SK-N-SH (cell line): ENCODE measurements around the gene CRACR2A. TPM values are rescaled to one million over a fixed set of nuclear protein-coding genes. Genes with fewer than 3 reads are reported as not detected.

Experiments used
- CTCF ChIA-PET: fragments of 300-600, 350-600 bp; formaldehyde crosslinking; extraction: SDS; loops from one replicate; lab custom pipeline; 2021; lab: Yijun Ruan, JAX
- POLR2A ChIA-PET: fragments of 350-600 bp; sonication (Branson Sonifier 250); formaldehyde crosslinking; extraction: SDS; loops from one replicate; lab custom pipeline; 2020; ENCODE audit warnings: antibody characterized with exemption, inconsistent platforms; lab: Yijun Ruan, JAX
- DNase-seq: peaks from one replicate; pipeline ENCODE4 v3.0.0; 2012
- H2AFZ ChIP-seq: fragments of 200-600 bp; sonication (generic); 2 replicates; pipeline ENCODE4 v1.8.1; 2016; ENCODE audit warnings: antibody characterized with exemption, mild to moderate bottlenecking, low read depth
- H3F3A ChIP-seq: fragments of 200-600 bp; sonication (generic); replicated peaks from 2 replicates; pipeline ENCODE3; 2016; ENCODE audit warnings: antibody characterized with exemption, mild to moderate bottlenecking; ENCODE audit not compliant: insufficient read depth
- H3K27ac ChIP-seq, 2 experiments: fragments of 200-500 bp in 1 of 2; fragments of 200-600 bp in 1 of 2; sonication (Bioruptor generic) in 1 of 2; sonication (generic), shearing (Covaris generic) in 1 of 2; 2 replicates each; pipeline versions ENCODE4 v1.5.1 to v1.6.1; 2014 to 2016; ENCODE audit warnings: low read depth in 2 of 2, inconsistent platforms in 1 of 2, low read length in 1 of 2, mild to moderate bottlenecking in 1 of 2, mixed read lengths in 1 of 2
- H3K27me3 ChIP-seq: fragments of 200-600 bp; sonication (generic), shearing (Covaris generic); 2 replicates; pipeline ENCODE4 v1.6.1; 2016; ENCODE audit warnings: mixed run types; ENCODE audit not compliant: insufficient read depth
- H3K36me3 ChIP-seq, 2 experiments: fragments of 200-500 bp in 1 of 2; fragments of 200-600 bp in 1 of 2; sonication (Bioruptor generic) in 1 of 2; sonication (generic) in 1 of 2; replicated peaks in 1 of 2; 2 replicates each; pipeline versions ENCODE3 to v1.5.1; 2014 to 2016; ENCODE audit warnings: low read length in 1 of 2, mild to moderate bottlenecking in 1 of 2; ENCODE audit not compliant: insufficient read depth in 2 of 2, control insufficient read depth in 1 of 2
- H3K4me1 ChIP-seq, 2 experiments: fragments of 200-500 bp in 1 of 2; fragments of 200-600 bp in 1 of 2; sonication (Bioruptor generic) in 1 of 2; sonication (generic), shearing (Covaris generic) in 1 of 2; 2 replicates each; pipeline versions ENCODE4 v1.5.1 to v1.6.1; 2014 to 2016; ENCODE audit warnings: low read depth in 1 of 2, low read length in 1 of 2, mixed run types in 1 of 2; ENCODE audit not compliant: insufficient read depth in 2 of 2, control insufficient read depth in 1 of 2
- H3K4me2 ChIP-seq: fragments of 200-600 bp; sonication (generic), shearing (Covaris generic); 2 replicates; pipeline ENCODE4 v1.6.1; 2017; ENCODE audit warnings: mixed run types
- H3K4me3 ChIP-seq, 2 experiments: fragments of 200-500 bp in 1 of 2; fragments of 200-600 bp in 1 of 2; sonication (Bioruptor generic) in 1 of 2; sonication (generic), shearing (Covaris generic) in 1 of 2; 2 replicates each; pipeline versions ENCODE4 v1.5.1 to v1.8.1; 2014 to 2016; ENCODE audit warnings: low read depth in 2 of 2, inconsistent platforms in 1 of 2, low read length in 1 of 2, mild to moderate bottlenecking in 1 of 2, mixed read lengths in 1 of 2, moderate library complexity in 1 of 2
- H3K79me2 ChIP-seq: fragments of 200-600 bp; sonication (generic); 2 replicates; pipeline ENCODE4 v1.8.1; 2017; ENCODE audit warnings: mild to moderate bottlenecking; ENCODE audit not compliant: insufficient read depth
- H3K9ac ChIP-seq: fragments of 200-600 bp; sonication (generic); 2 replicates; pipeline ENCODE4 v1.6.1; 2017; ENCODE audit warnings: mixed run types
- H3K9me2 ChIP-seq: fragments of 200-600 bp; sonication (generic); 2 replicates; pipeline ENCODE4 v1.6.1; 2017; ENCODE audit warnings: mixed run types
- H3K9me3 ChIP-seq: fragments of 200-600 bp; sonication (generic); 2 replicates; pipeline ENCODE4 v1.6.1; 2017; ENCODE audit warnings: mixed run types, mild to moderate bottlenecking, moderate library complexity
- H4K20me1 ChIP-seq: fragments of 200-600 bp; sonication (generic); 2 replicates; pipeline ENCODE4 v1.6.1; 2017; ENCODE audit warnings: mild to moderate bottlenecking, mixed run types; ENCODE audit not compliant: insufficient read depth
- ELF1 ChIP-seq: IDR thresholded peaks from 2 replicates; pipeline ENCODE4 v1.4.0; 2012
- FOSL2 ChIP-seq: IDR thresholded peaks from 2 replicates; pipeline ENCODE4 v1.4.0; 2012; ENCODE audit warnings: low read depth, mild to moderate bottlenecking, moderate library complexity, borderline replicate concordance
- GABPA ChIP-seq: IDR thresholded peaks from 2 replicates; pipeline ENCODE4 v1.4.0; 2012; ENCODE audit warnings: low read depth, mild to moderate bottlenecking
- JUND ChIP-seq: IDR thresholded peaks from 2 replicates; pipeline ENCODE4 v1.4.0; 2012
- MEF2A ChIP-seq: IDR thresholded peaks from 2 replicates; pipeline ENCODE4 v1.4.0; 2012; ENCODE audit warnings: low read depth, borderline replicate concordance
- MXI1 ChIP-seq: IDR thresholded peaks from 2 replicates; pipeline ENCODE4 v1.6.1; 2012; ENCODE audit warnings: mild to moderate bottlenecking, low read depth, low read length, improper control_type of control experiment
- NRF1 ChIP-seq: IDR thresholded peaks from 2 replicates; pipeline ENCODE4 v1.6.1; 2012; ENCODE audit warnings: low read depth, mild to moderate bottlenecking, low read length
- POLR2AphosphoS5 ChIP-seq: IDR thresholded peaks from 2 replicates; pipeline ENCODE4 v1.6.1; 2012; ENCODE audit warnings: low read depth, low read length
- RAD21 ChIP-seq: IDR thresholded peaks from 2 replicates; pipeline ENCODE4 v1.6.1; 2012; ENCODE audit warnings: mild to moderate bottlenecking, low read length
- RXRA ChIP-seq: IDR thresholded peaks from 2 replicates; pipeline ENCODE4 v1.4.0; 2012; ENCODE audit warnings: low read depth, mild to moderate bottlenecking, borderline replicate concordance
- SMC3 ChIP-seq: IDR thresholded peaks from 2 replicates; pipeline ENCODE4 v1.6.1; 2012; ENCODE audit warnings: low read depth, low read length, improper control_type of control experiment
- WGBS: methylation state at CpG from one replicate; pipeline ENCODE4 v1.1.6; 2017; ENCODE audit warnings: low lambda C conversion rate; 5-methylcytosine and 5-hydroxymethylcytosine counted together
- polyA plus RNA-seq, 3 experiments: library from polyadenylated mRNA; depleted of rRNA; stranded (reverse); fragments of >200 nt; gene quantifications; 2 replicates each; pipeline ENCODE4 v1.2.3, GENCODE V29; 2012
- TF ChIP-seq, protein P1 (sequence below): IDR thresholded peaks from 2 replicates; pipeline ENCODE4 v1.4.0; 2012; ENCODE audit warnings: low read depth
- TF ChIP-seq, protein P2 (sequence below): fragments of 200-600 bp; sonication (generic); IDR thresholded peaks from 2 replicates; pipeline ENCODE4 v1.6.1; 2017; ENCODE audit warnings: antibody characterized with exemption, mild to moderate bottlenecking, moderate library complexity
- TF ChIP-seq, protein P3 (sequence below): IDR thresholded peaks from 2 replicates; pipeline ENCODE4; 2012

CRACR2A gene
- polyA plus RNA-seq, 1 of the 3 experiments (the other 2 are of a cell fraction) = 0.12 TPM

DNA sequence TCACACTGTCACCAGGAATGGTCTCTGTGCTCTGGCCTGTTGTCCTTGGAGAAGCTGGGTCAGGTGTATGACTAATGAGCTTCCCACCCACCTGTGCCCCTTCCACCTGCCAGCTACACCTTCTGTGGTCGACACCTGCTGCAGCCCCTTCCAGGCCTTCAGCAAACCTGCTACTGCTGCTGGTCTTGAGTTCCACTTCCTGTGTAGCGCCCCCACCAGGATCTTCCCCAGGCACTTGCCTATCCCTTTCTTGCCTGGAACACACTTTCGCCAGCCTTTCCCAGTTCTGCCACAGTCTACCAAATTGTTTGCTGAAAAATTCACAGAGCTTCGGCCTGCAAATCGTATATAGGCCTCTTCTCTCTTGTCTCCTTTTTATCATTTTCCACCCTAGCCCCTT lies 75.3 kb downstream of the CRACR2A start:
- TF ChIP-seq NRF1 (no peak), JUND (no peak), ELF1 (no peak), POLR2AphosphoS5 (no peak)
- TF ChIP-seq, protein P1, sequence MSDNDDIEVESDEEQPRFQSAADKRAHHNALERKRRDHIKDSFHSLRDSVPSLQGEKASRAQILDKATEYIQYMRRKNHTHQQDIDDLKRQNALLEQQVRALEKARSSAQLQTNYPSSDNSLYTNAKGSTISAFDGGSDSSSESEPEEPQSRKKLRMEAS = no peak
- H4K20me1 ChIP-seq = no peaks in the 10 kb centered on the region
- H3K9me2 ChIP-seq = no peaks in the 10 kb centered on the region
- no peaks in the 10 kb centered on the region for H3K9me3 ChIP-seq
- H3K4me2 ChIP-seq = no peak overlapping the region
- no peaks in the 10 kb centered on the region for H3K36me3 ChIP-seq
- WGBS = 71% methylated on average over 5 of the region's 5 CpGs
- no peaks in the 10 kb centered on the region for H3F3A ChIP-seq
- H3K27ac ChIP-seq = no peak overlapping the region
- CTCF ChIA-PET = interaction anchor here (0.9 to 2.8 kb wide), 2 partner anchors 376 to 378 kb away, joined by 3 to 10 read pairs; no protein-coding TSS in a partner anchor
- peaks cover 0 to 12% of the 10 kb centered on the region in 2 experiments; a peak in 2 of 4 replicates for H3K4me1 ChIP-seq
- H3K79me2 ChIP-seq = no peaks in the 10 kb centered on the region
- no peaks in the 10 kb centered on the region; the same call in 1 of the 2 replicates for H3K27me3 ChIP-seq
- H2AFZ ChIP-seq = no peak overlapping the region
- H3K4me3 ChIP-seq = no peak overlapping the region
- POLR2A ChIA-PET = no interaction called here
- DNase-seq = no peak
- no peak overlapping the region for H3K9ac ChIP-seq

DNA sequence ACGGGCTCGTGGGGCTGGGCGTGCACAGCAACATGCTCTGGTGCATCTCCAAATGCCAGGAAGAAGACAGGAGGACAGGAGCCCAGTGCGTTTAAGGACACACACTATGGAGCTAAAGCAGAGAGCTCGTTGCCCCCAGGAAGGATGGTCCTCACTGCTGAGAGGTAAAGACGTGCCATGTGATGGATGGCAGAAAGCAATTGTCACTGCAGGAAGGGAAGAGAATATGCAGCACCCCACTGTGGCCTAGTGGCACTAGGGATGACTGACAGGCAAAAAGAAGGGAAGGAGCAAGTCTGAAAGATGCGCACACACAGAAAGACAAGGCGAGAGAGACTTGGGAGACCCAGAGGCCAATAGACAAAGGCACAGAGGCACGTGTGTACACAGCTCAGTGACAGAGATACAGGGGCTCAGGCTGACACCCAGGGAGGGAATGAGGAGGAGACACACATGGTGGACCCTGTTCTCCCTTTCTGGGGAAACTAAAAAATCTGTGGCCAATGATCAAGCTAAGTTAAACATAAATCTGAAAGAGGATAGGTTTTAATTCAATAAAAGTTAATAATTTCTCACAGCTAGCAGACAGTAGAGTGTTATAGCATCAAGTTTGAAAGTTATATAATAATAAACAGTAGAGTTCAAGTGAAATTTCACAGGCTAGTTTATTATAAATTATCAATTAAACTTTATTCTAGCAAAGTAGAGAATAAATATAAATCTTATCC lies 78.8 kb downstream of the CRACR2A start:
- Histone ChIP-seq H3K27ac (no peak overlapping the region), H3K4me1 (peaks cover 0 to 2% of the 10 kb centered on the region in 2 experiments; a peak in 1 of 4 replicates), H3K9me3 (no peaks in the 10 kb centered on the region), H4K20me1 (no peaks in the 10 kb centered on the region), H3K9ac (no peak overlapping the region), H3K9me2 (no peaks in the 10 kb centered on the region), H3F3A (no peaks in the 10 kb centered on the region), H3K36me3 (no peaks in the 10 kb centered on the region), H3K4me3 (no peak overlapping the region), H2AFZ (no peak overlapping the region), H3K79me2 (no peaks in the 10 kb centered on the region), H3K27me3 (no peaks in the 10 kb centered on the region; the same call in 1 of the 2 replicates), H3K4me2 (no peak overlapping the region)
- whole genome bisulfite sequencing = 72% methylated on average over 9 of the region's 9 CpGs
- CTCF ChIA-PET = interaction anchor here (1.0 to 3.7 kb wide), 8 partner anchors 7 to 374 kb away, joined by 3 to 23 read pairs (median 4); no protein-coding TSS in a partner anchor
- DNase-seq = no peak
- no peak for TF ChIP-seq FOSL2
- no peak for TF ChIP-seq RAD21
- no peak for TF ChIP-seq NRF1
- no peak for TF ChIP-seq MXI1
- no peak for TF ChIP-seq RXRA
- TF ChIP-seq GABPA = no peak
- POLR2A ChIA-PET = no interaction called here

DNA sequence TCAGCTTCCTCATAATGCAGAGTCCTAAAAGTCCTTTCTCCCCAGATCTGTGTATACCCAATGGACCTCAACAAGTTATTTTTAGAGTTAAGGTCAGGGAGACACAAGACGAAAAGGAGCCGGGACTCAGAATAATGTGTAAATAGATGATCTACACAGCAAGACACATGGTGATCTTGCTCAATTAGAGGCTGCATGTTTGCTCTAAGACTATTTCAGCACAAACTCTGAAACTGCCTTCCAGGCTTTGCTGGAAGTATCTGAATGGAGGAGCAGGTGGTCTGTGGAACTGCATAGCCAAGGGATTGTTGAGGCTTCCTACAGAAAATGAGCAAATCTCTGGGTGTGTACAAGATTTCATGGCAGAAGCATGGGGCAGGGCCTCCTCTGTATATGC lies 80.8 kb downstream of the CRACR2A start:
- H3K27ac ChIP-seq = no peak overlapping the region
- no peaks in the 10 kb centered on the region for H3F3A ChIP-seq
- H2AFZ ChIP-seq = no peak overlapping the region
- TF ChIP-seq MEF2A (no peak), SMC3 (no peak)
- TF ChIP-seq, protein P1 = no peak
- TF ChIP-seq, protein P2, sequence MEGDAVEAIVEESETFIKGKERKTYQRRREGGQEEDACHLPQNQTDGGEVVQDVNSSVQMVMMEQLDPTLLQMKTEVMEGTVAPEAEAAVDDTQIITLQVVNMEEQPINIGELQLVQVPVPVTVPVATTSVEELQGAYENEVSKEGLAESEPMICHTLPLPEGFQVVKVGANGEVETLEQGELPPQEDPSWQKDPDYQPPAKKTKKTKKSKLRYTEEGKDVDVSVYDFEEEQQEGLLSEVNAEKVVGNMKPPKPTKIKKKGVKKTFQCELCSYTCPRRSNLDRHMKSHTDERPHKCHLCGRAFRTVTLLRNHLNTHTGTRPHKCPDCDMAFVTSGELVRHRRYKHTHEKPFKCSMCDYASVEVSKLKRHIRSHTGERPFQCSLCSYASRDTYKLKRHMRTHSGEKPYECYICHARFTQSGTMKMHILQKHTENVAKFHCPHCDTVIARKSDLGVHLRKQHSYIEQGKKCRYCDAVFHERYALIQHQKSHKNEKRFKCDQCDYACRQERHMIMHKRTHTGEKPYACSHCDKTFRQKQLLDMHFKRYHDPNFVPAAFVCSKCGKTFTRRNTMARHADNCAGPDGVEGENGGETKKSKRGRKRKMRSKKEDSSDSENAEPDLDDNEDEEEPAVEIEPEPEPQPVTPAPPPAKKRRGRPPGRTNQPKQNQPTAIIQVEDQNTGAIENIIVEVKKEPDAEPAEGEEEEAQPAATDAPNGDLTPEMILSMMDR = no peak
- TF ChIP-seq, protein P3, sequence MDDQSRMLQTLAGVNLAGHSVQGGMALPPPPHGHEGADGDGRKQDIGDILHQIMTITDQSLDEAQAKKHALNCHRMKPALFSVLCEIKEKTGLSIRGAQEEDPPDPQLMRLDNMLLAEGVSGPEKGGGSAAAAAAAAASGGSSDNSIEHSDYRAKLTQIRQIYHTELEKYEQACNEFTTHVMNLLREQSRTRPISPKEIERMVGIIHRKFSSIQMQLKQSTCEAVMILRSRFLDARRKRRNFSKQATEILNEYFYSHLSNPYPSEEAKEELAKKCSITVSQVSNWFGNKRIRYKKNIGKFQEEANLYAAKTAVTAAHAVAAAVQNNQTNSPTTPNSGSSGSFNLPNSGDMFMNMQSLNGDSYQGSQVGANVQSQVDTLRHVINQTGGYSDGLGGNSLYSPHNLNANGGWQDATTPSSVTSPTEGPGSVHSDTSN = no peak
- no peaks in the 10 kb centered on the region for H3K9me3 ChIP-seq
- H3K9me2 ChIP-seq = no peaks in the 10 kb centered on the region
- DNase-seq = no peak
- no peak overlapping the region for H3K4me3 ChIP-seq
- no peaks in the 10 kb centered on the region for H3K79me2 ChIP-seq
- H3K36me3 ChIP-seq = no peaks in the 10 kb centered on the region
- 88% methylated on average over 2 of the region's 2 CpGs for WGBS
- ChIA-PET CTCF (interaction anchor here (1.1 to 3.7 kb wide), 3 partner anchors 9 to 372 kb away, joined by 3 to 23 read pairs (median 7); no protein-coding TSS in a partner anchor), POLR2A (no interaction called here)
- H4K20me1 ChIP-seq = no peaks in the 10 kb centered on the region
- H3K4me1 ChIP-seq = peaks cover 0 to 6% of the 10 kb centered on the region in 2 experiments; a peak in 1 of 4 replicates
- no peaks in the 10 kb centered on the region; the same call in 1 of the 2 replicates for H3K27me3 ChIP-seq
- H3K4me2 ChIP-seq = no peak overlapping the region
- no peak overlapping the region for H3K9ac ChIP-seq
